Tibial nerve (tissue), 4 donors: ENCODE measurements around the gene TSEN54.

Experiments used
- CTCF ChIP-seq, 5 experiments: fragments of 200-600 bp in 3 of 5; fragments of 450-650 bp in 2 of 5; sonication (generic) in 3 of 5; IDR thresholded peaks; one replicate each; pipeline ENCODE4 v1.5.1; 2016 to 2019; ENCODE audit warnings: antibody characterized with exemption in 5 of 5, mild to moderate bottlenecking in 3 of 5, moderate library complexity in 2 of 5
- EP300 ChIP-seq, 2 donors: sonication (generic); formaldehyde crosslinking; IDR thresholded peaks; one replicate each; pipeline ENCODE4 v1.6.1; 2017; ENCODE audit warnings: antibody characterized with exemption in 2 of 2, mild to moderate bottlenecking in 1 of 2
- POLR2A ChIP-seq, 2 donors: fragments of 450-650 bp; IDR thresholded peaks; one replicate each; pipeline ENCODE4 v1.6.1; 2017; ENCODE audit warnings: antibody characterized with exemption in 2 of 2, mild to moderate bottlenecking in 2 of 2, moderate library complexity in 2 of 2

- TF ChIP-seq CTCF (IDR thresholded peaks at IDR 0.05) (no peak), POLR2A (IDR thresholded peaks at IDR 0.05) (no peak), EP300 (IDR thresholded peaks at IDR 0.05) (no peak)
Observed at GRCh38 chr17:75550139-75550465, 33.8 kb downstream of the TSEN54 start.
